Loucy (cell line): ENCODE measurements around the gene GSG1L2.

ENCODE experiments used
- H2AFZ ChIP-seq: fragments of 200-600 bp; sonication (generic); 2 replicates; pipeline ENCODE4 v1.6.0; 2016; ENCODE audit warnings: antibody characterized with exemption, mild to moderate bottlenecking, low read length, moderate library complexity
- H3F3A ChIP-seq: fragments of 200-600 bp; 2 replicates; pipeline ENCODE4 v1.6.0; 2016; ENCODE audit warnings: antibody characterized with exemption, low read depth, mild to moderate bottlenecking
- H3K27me3 ChIP-seq: fragments of 200-600 bp; sonication (generic); 2 replicates; pipeline ENCODE4 v1.6.1; 2014; ENCODE audit warnings: low read length, mild to moderate bottlenecking; ENCODE audit not compliant: insufficient read depth, poor library complexity, severe bottlenecking
- H3K36me3 ChIP-seq: fragments of 200-600 bp; sonication (generic); 2 replicates; pipeline ENCODE4 v1.6.1; 2016; ENCODE audit warnings: low read length; ENCODE audit not compliant: insufficient read depth
- H3K4me1 ChIP-seq: fragments of 200-600 bp; sonication (generic); 2 replicates; pipeline ENCODE4 v1.5.1; 2014; ENCODE audit warnings: low read length, mild to moderate bottlenecking; ENCODE audit not compliant: insufficient read depth, poor library complexity, severe bottlenecking
- H3K4me2 ChIP-seq: fragments of 200-600 bp; sonication (generic); 2 replicates; pipeline ENCODE4 v1.6.0; 2014; ENCODE audit warnings: antibody characterized with exemption, low read length, low read depth, mild to moderate bottlenecking; ENCODE audit not compliant: poor library complexity, severe bottlenecking
- H3K4me3 ChIP-seq: fragments of 200-600 bp; sonication (generic); 2 replicates; pipeline ENCODE4 v1.5.1; 2014; ENCODE audit warnings: low read length, mild to moderate bottlenecking, mixed read lengths; ENCODE audit not compliant: poor library complexity, severe bottlenecking
- H3K79me2 ChIP-seq: fragments of 200-600 bp; sonication (generic); 2 replicates; pipeline ENCODE4 v1.6.1; 2014; ENCODE audit warnings: low read length; ENCODE audit not compliant: insufficient read depth
- H3K9ac ChIP-seq: fragments of 200-600 bp; sonication (generic); 2 replicates; pipeline ENCODE4 v1.6.0; 2014; ENCODE audit warnings: mild to moderate bottlenecking, low read depth, low read length, moderate library complexity; ENCODE audit not compliant: poor library complexity, severe bottlenecking
- H3K9me2 ChIP-seq: fragments of 200-600 bp; sonication (generic); replicated peaks from 2 replicates; pipeline ENCODE4 v1.6.1; 2016; ENCODE audit warnings: low read depth, low read length, mixed read lengths
- H3K9me3 ChIP-seq: fragments of 200-600 bp; sonication (generic); 2 replicates; pipeline ENCODE4 v1.6.1; 2014; ENCODE audit warnings: mild to moderate bottlenecking, antibody characterized with exemption, low read length, low read depth; ENCODE audit not compliant: insufficient read depth
- H4K20me1 ChIP-seq: fragments of 200-600 bp; sonication (generic); 2 replicates; pipeline ENCODE4 v1.6.0; 2014; ENCODE audit warnings: antibody characterized with exemption, low read length, mild to moderate bottlenecking; ENCODE audit not compliant: insufficient read depth, poor library complexity, severe bottlenecking
- EZH2phosphoT487 ChIP-seq: fragments of 200-600 bp; IDR thresholded peaks from 2 replicates; pipeline ENCODE4 v1.6.1; 2018; ENCODE audit warnings: antibody characterized with exemption, mild to moderate bottlenecking, moderate library complexity, borderline replicate concordance
- TF ChIP-seq, protein P1 (sequence below): fragments of 200-600 bp; sonication (generic); conservative IDR thresholded peaks from 2 replicates; pipeline ENCODE4 v1.5.1; 2014; ENCODE audit warnings: mild to moderate bottlenecking, antibody characterized with exemption, low read length

The GSG1L2 gene

DNA sequence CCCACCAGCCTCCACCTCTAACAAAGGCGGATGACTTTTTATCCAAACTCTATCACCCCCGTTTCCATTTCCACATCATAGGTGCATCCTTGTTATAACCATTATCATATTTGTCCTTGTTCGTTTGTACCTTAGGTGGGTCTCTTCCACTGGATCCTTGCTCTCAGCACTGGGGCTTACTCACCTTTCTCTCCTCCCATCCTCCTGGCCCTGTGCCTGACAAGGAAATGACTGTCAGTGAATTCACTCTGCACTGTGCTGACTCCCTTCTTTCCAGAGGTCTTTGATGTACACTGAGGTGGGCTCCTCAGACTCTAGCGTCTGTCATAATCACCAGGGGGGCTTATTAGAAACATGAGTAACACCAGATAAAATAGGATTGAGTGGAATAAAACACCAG, 3.1 kb downstream of the GSG1L2 start:
- no peaks in the 10 kb centered on the region for H3F3A ChIP-seq
- H2AFZ ChIP-seq, result no peak overlapping the region
- no peaks in the 10 kb centered on the region for H3K27me3 ChIP-seq
- H3K79me2 ChIP-seq, result no peaks in the 10 kb centered on the region
- H3K9me2 ChIP-seq, result no peaks in the 10 kb centered on the region
- H3K9ac ChIP-seq, result no peak overlapping the region
- no peak overlapping the region for H3K4me2 ChIP-seq
- no peak overlapping the region for H3K4me3 ChIP-seq
- H3K4me1 ChIP-seq, result no peaks in the 10 kb centered on the region
- TF ChIP-seq, protein P1, sequence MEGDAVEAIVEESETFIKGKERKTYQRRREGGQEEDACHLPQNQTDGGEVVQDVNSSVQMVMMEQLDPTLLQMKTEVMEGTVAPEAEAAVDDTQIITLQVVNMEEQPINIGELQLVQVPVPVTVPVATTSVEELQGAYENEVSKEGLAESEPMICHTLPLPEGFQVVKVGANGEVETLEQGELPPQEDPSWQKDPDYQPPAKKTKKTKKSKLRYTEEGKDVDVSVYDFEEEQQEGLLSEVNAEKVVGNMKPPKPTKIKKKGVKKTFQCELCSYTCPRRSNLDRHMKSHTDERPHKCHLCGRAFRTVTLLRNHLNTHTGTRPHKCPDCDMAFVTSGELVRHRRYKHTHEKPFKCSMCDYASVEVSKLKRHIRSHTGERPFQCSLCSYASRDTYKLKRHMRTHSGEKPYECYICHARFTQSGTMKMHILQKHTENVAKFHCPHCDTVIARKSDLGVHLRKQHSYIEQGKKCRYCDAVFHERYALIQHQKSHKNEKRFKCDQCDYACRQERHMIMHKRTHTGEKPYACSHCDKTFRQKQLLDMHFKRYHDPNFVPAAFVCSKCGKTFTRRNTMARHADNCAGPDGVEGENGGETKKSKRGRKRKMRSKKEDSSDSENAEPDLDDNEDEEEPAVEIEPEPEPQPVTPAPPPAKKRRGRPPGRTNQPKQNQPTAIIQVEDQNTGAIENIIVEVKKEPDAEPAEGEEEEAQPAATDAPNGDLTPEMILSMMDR, result no peak
- TF ChIP-seq EZH2phosphoT487, result no peak
- no peaks in the 10 kb centered on the region for H3K9me3 ChIP-seq
- no peaks in the 10 kb centered on the region for H4K20me1 ChIP-seq
- H3K36me3 ChIP-seq, result no peaks in the 10 kb centered on the region

DNA sequence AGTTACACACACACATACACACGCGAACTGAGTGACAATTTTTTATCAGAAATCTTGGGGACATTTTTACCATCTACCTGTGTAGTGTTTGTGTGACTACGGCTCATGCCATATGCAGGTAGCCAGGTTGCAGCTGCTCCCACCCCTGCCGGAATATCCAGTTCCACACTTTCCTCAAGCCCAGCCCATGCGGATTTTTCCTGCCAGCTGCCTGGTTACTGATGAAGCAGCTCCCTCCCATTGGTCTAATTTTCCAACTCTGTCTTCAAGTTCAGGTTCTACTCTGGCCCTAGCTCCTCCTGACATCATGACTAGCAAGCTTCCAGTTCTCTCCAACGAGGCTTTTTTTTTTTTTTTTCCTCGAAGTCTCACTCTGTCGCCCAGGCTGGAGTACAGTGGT, 4.8 kb downstream of the GSG1L2 start:
- H3K79me2 ChIP-seq, result no peaks in the 10 kb centered on the region
- no peak overlapping the region for H3K9ac ChIP-seq
- no peak overlapping the region for H2AFZ ChIP-seq
- H3K4me3 ChIP-seq, result no peak overlapping the region
- H3F3A ChIP-seq, result no peaks in the 10 kb centered on the region
- H3K36me3 ChIP-seq, result no peaks in the 10 kb centered on the region
- H3K4me1 ChIP-seq, result no peaks in the 10 kb centered on the region
- no peak overlapping the region for H3K4me2 ChIP-seq
- no peaks in the 10 kb centered on the region for H3K9me2 ChIP-seq
- no peaks in the 10 kb centered on the region for H4K20me1 ChIP-seq
- H3K9me3 ChIP-seq, result no peaks in the 10 kb centered on the region
- TF ChIP-seq, protein P1, result no peak
- no peak for TF ChIP-seq EZH2phosphoT487
- no peaks in the 10 kb centered on the region for H3K27me3 ChIP-seq

DNA sequence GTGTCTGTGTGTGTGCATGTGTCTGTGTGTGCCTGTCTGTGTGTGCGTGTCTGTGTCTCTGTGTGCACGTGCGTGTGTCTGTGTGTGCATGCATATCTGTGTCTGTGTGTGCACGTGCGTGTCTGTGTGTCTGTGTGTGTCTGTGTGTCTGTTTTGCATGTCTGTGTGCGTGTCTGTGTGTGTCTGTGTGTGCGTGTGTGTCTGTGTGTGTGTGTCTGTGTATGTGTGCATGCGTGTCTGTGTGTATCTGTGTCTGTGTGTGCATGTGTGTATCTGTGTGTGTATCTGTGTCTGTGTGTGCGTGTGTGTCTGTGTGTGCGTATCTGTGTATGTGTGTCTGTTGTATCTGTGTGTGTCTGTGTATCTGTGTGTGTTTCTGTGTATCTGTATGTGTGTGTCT, 5.4 kb downstream of the GSG1L2 start:
- Histone ChIP-seq H3K79me2 (no peaks in the 10 kb centered on the region), H3K9me3 (no peaks in the 10 kb centered on the region), H3K4me2 (no peak overlapping the region), H3F3A (no peaks in the 10 kb centered on the region), H3K27me3 (no peaks in the 10 kb centered on the region), H3K36me3 (no peaks in the 10 kb centered on the region), H3K4me1 (no peaks in the 10 kb centered on the region), H4K20me1 (no peaks in the 10 kb centered on the region), H3K4me3 (no peak overlapping the region), H3K9me2 (no peaks in the 10 kb centered on the region), H3K9ac (no peak overlapping the region), H2AFZ (no peak overlapping the region)
- no peak for TF ChIP-seq EZH2phosphoT487
- TF ChIP-seq, protein P1, result no peak
